ENCODE measurements around the gene PTX4. TPM values are rescaled to one million over a fixed set of nuclear protein-coding genes. Genes with fewer than 3 reads are reported as not detected.

Gene PTX4
- polyA plus RNA-seq, 3 donors = 0.19 TPM; not detected in 2

DNA sequence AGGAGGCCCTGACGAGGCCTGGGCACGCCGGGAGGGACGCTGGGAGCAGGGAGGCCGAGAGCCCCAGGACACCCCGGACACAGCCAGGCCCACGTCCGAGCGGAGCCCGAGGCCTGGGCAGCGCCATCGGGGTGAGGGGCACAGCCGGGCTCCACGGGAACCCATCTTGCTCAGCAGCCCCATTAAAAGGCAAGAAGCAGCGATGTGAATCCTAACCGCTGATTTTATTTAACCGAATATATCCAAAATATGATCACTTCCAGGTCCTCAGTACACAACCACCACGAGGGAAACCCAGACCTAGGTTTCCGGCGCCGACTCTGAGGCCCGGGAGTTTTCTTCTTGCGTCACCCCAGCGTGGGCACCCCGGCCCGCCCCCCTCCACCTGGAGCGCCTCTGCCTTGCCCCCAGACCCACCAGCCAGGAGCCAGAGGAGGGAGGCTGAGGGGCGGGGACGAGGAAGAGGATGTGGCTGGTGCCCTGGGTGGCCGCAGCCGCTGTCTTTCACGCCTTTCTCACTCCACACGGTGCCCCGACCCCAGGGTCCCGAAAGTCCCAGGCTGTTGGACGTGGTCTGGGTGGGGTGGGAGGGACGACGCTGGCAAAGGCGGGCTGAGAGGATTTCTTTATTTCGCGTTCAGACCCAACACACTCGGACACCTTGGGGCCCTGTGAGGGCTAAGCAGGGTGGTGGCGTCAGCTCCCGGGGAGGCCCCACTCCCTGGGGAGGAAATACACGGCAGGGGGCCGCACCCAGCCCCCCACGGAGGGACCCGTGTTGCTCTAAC is 43.8 kb downstream of the PTX4 start:
- Mint-ChIP-seq H3K27ac (no peak overlapping the region), H3K4me3 (no peak overlapping the region), H3K27me3 (ENCODE audit: low read depth in 3 of 3) (peaks cover 0 to 3% (median 0%) of the 10 kb centered on the region in 3 donors), H3K9me3 (no peaks in the 10 kb centered on the region), H3K4me1 (no peaks in the 10 kb centered on the region), H3K36me3 (peaks cover 25 to 32% of the 10 kb centered on the region in 2 donors)
- Histone ChIP-seq H3K4me3 (replicated peaks in 1 of 3; ENCODE audit: low read depth in 2 of 3, low read length in 3 of 3) (no peak overlapping the region), H3K4me1 (ENCODE audit: control insufficient read depth in 1 of 2, insufficient read depth in 2 of 2, low read length in 2 of 2) (no peaks in the 10 kb centered on the region), H4K20me1 (ENCODE audit: insufficient read depth, low read length) (peaks cover 28% of the 10 kb centered on the region), H3K27me3 (ENCODE audit: control insufficient read depth in 2 of 2, insufficient read depth in 2 of 2, low read length in 2 of 2) (no peaks in the 10 kb centered on the region), H3K79me2 (ENCODE audit: insufficient read depth, low read length) (no peaks in the 10 kb centered on the region), H3K27ac (ENCODE audit: low read depth in 1 of 2, low read length in 2 of 2) (no peak overlapping the region), H3K36me3 (replicated peaks in 1 of 2; ENCODE audit: control insufficient read depth in 1 of 2, insufficient read depth in 2 of 2, low read length in 2 of 2) (peaks cover 43 to 45% of the 10 kb centered on the region in 2 donors), H3K9me3 (replicated peaks in 1 of 2; ENCODE audit: control insufficient read depth in 1 of 2, insufficient read depth in 1 of 2, low read length in 2 of 2) (no peaks in the 10 kb centered on the region), H3K4me2 (replicated peaks; ENCODE audit: extremely low read depth, low read length, poor library complexity, severe bottlenecking) (no peak overlapping the region), H3K9ac (ENCODE audit: insufficient read depth, low read length, poor library complexity, severe bottlenecking) (no peak overlapping the region), H2AFZ (ENCODE audit: insufficient read depth, low read depth, low read length, poor library complexity, severe bottlenecking) (no peak overlapping the region)
- intact Hi-C loops (cut with micrococcal nuclease) = no loop called here
- no peak for DNase-seq
- WGBS (ENCODE audit: insufficient coverage) = 81% methylated on average over 33 of the region's 48 CpGs
- TF ChIP-seq, protein P1, sequence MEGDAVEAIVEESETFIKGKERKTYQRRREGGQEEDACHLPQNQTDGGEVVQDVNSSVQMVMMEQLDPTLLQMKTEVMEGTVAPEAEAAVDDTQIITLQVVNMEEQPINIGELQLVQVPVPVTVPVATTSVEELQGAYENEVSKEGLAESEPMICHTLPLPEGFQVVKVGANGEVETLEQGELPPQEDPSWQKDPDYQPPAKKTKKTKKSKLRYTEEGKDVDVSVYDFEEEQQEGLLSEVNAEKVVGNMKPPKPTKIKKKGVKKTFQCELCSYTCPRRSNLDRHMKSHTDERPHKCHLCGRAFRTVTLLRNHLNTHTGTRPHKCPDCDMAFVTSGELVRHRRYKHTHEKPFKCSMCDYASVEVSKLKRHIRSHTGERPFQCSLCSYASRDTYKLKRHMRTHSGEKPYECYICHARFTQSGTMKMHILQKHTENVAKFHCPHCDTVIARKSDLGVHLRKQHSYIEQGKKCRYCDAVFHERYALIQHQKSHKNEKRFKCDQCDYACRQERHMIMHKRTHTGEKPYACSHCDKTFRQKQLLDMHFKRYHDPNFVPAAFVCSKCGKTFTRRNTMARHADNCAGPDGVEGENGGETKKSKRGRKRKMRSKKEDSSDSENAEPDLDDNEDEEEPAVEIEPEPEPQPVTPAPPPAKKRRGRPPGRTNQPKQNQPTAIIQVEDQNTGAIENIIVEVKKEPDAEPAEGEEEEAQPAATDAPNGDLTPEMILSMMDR (IDR thresholded peaks at IDR 0.05) = no peak

DNA sequence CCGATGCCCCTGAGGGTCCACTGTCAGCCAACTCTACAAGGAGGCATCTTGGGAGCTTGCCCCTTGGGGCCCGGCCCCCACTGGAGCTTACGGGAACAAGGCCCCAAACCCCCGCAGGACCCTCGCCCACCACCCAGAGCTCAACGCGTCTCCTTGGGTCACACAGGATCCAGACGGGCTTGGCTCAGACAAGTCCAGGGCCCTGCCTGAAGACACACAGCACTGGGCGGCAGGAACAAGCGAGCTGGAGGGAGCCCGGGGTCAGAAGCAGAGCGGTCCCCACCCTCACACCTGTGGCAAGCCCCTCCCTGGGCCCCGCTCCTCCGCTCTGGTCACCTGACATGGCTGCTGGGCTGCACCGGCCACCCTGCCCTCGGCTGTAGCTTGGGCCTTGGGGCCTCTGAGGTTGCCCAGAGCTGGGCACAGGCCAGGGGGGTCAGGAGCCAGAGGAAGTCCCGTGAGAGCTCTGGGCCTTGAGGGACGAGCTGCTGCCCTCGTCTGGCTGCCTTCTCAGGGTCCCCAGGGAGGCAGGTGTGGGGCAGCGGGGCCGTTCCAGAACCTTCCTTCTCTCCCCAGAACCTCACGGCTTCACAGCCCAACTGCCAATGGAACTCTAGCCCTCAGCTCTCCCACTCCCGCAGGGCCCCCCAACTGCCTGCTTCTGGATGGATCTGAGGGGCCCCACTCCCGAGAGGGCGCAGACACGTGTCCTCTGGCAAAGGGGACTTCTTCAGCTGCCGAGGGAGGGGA is 44.6 kb downstream of the PTX4 start, which contains the start of gene CCDC154:
Gene CCDC154 (minus strand): TSS at position 577 of the 750 bp plus-strand sequence. CDS start 234 bp downstream, at position 343.
- Histone ChIP-seq H4K20me1 (ENCODE audit: insufficient read depth, low read length) (peaks cover 21% of the 10 kb centered on the region), H2AFZ (ENCODE audit: insufficient read depth, low read depth, low read length, poor library complexity, severe bottlenecking) (no peak within 1 kb of the TSS), H3K9me3 (replicated peaks in 1 of 2; ENCODE audit: control insufficient read depth in 1 of 2, insufficient read depth in 1 of 2, low read length in 2 of 2) (no peaks in the 10 kb centered on the region), H3K9ac (ENCODE audit: insufficient read depth, low read length, poor library complexity, severe bottlenecking) (no peak within 1 kb of the TSS), H3K4me3 (replicated peaks in 1 of 3; ENCODE audit: low read depth in 2 of 3, low read length in 3 of 3) (no peak within 1 kb of the TSS), H3K27ac (ENCODE audit: low read depth in 1 of 2, low read length in 2 of 2) (no peak within 1 kb of the TSS), H3K4me1 (ENCODE audit: control insufficient read depth in 1 of 2, insufficient read depth in 2 of 2, low read length in 2 of 2) (no peaks in the 10 kb centered on the region), H3K79me2 (ENCODE audit: insufficient read depth, low read length) (no peaks in the 10 kb centered on the region), H3K36me3 (replicated peaks in 1 of 2; ENCODE audit: control insufficient read depth in 1 of 2, insufficient read depth in 2 of 2, low read length in 2 of 2) (peaks cover 36 to 38% of the 10 kb centered on the region in 2 donors), H3K4me2 (replicated peaks; ENCODE audit: extremely low read depth, low read length, poor library complexity, severe bottlenecking) (no peak within 1 kb of the TSS), H3K27me3 (ENCODE audit: control insufficient read depth in 2 of 2, insufficient read depth in 2 of 2, low read length in 2 of 2) (no peaks in the 10 kb centered on the region)
- intact Hi-C loops (cut with micrococcal nuclease) = no loop called here
- Mint-ChIP-seq H3K4me1 (no peaks in the 10 kb centered on the region), H3K4me3 (no peak within 1 kb of the TSS), H3K9me3 (no peaks in the 10 kb centered on the region), H3K27ac (no peak within 1 kb of the TSS), H3K36me3 (peaks cover 18 to 24% of the 10 kb centered on the region in 2 donors), H3K27me3 (ENCODE audit: low read depth in 3 of 3) (peaks cover 0 to 3% (median 0%) of the 10 kb centered on the region in 3 donors)
- 91% methylated on average over 25 of the region's 27 CpGs for WGBS (ENCODE audit: insufficient coverage)
- TF ChIP-seq, protein P1 (IDR thresholded peaks at IDR 0.05) = no peak
- no peak for DNase-seq

Data from CD14-positive monocyte (primary cell).